Lower leg skin (tissue), 4 donors: ENCODE results near the gene DUSP19. TPM values are rescaled to one million over a fixed set of nuclear protein-coding genes. Genes with fewer than 3 reads are reported as not detected.

Source experiments
- DNase-seq, 2 donors: peaks; one replicate each; pipeline ENCODE4 v3.0.0-alpha.2; 2019; ENCODE audit warnings: low spot score in 2 of 2
- H3K4me3 ChIP-seq: fragments of 200-600 bp; sonication (generic); 2 replicates; pipeline ENCODE4 v1.5.1; 2017; ENCODE audit warnings: mild to moderate bottlenecking, low read depth; ENCODE audit not compliant: poor library complexity, severe bottlenecking
- POLR2A ChIP-seq, 2 donors: fragments of 450-650 bp; IDR thresholded peaks; one replicate each; pipeline ENCODE4 v1.6.1; 2016 to 2017; ENCODE audit warnings: antibody characterized with exemption in 2 of 2, mild to moderate bottlenecking in 1 of 2, moderate library complexity in 1 of 2
- WGBS, 2 donors: methylation state at CpG; one replicate each; pipeline ENCODE4 v1.1.5; 2018; 5-methylcytosine and 5-hydroxymethylcytosine counted together
- intact Hi-C: fragments of 100-400 bp; cut with DNase I; formaldehyde crosslinking; loops from one replicate; pipeline ENCODE4 v1.15.0; 2023; ENCODE audit warnings: low total_unique reads
- total RNA-seq, 4 donors: library from RNA; depleted of rRNA; stranded (reverse); fragments of >200 nt; gene quantifications; one replicate each; pipeline ENCODE4 v1.1.0, GENCODE V29; 2016
- TF ChIP-seq, protein P1 (sequence below), 3 donors: fragments of 450-650 bp; IDR thresholded peaks; one replicate each; pipeline ENCODE4 v1.5.1; 2016; ENCODE audit warnings: antibody characterized with exemption in 3 of 3, mild to moderate bottlenecking in 3 of 3, moderate library complexity in 2 of 3

Gene DUSP19
- total RNA-seq, 4 donors from 2014 or later = 1.1 to 2.0 (median 1.5) TPM

DNA sequence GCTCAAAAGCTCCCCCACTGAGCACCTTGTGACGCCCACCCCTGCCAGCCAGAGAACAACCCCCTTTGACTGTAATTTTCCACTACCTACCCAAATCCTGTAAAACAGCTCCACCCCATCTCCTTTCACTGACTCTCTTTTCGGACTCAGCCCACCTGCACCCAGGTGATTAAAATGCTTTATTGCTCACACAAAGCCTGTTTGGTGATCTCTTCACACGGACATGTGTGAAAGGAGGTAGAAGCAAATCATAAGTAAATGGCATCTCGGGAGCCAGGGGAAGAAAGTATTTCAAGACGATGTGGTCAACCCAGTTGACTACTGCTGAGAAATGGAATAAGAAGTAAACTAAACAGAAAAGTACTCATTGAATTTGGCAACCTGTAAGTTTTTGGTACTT lies 29.1 kb upstream of the DUSP19 start:
- intact Hi-C loops = no loop called here
- no peak for TF ChIP-seq POLR2A (IDR thresholded peaks at IDR 0.05)
- TF ChIP-seq, protein P1, sequence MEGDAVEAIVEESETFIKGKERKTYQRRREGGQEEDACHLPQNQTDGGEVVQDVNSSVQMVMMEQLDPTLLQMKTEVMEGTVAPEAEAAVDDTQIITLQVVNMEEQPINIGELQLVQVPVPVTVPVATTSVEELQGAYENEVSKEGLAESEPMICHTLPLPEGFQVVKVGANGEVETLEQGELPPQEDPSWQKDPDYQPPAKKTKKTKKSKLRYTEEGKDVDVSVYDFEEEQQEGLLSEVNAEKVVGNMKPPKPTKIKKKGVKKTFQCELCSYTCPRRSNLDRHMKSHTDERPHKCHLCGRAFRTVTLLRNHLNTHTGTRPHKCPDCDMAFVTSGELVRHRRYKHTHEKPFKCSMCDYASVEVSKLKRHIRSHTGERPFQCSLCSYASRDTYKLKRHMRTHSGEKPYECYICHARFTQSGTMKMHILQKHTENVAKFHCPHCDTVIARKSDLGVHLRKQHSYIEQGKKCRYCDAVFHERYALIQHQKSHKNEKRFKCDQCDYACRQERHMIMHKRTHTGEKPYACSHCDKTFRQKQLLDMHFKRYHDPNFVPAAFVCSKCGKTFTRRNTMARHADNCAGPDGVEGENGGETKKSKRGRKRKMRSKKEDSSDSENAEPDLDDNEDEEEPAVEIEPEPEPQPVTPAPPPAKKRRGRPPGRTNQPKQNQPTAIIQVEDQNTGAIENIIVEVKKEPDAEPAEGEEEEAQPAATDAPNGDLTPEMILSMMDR (IDR thresholded peaks at IDR 0.05) = no peak
- no peak overlapping the region for H3K4me3 ChIP-seq
- no peak for DNase-seq
- 62 to 66% methylated on average over 5 of the region's 5 CpGs for WGBS, 2 donors

DNA sequence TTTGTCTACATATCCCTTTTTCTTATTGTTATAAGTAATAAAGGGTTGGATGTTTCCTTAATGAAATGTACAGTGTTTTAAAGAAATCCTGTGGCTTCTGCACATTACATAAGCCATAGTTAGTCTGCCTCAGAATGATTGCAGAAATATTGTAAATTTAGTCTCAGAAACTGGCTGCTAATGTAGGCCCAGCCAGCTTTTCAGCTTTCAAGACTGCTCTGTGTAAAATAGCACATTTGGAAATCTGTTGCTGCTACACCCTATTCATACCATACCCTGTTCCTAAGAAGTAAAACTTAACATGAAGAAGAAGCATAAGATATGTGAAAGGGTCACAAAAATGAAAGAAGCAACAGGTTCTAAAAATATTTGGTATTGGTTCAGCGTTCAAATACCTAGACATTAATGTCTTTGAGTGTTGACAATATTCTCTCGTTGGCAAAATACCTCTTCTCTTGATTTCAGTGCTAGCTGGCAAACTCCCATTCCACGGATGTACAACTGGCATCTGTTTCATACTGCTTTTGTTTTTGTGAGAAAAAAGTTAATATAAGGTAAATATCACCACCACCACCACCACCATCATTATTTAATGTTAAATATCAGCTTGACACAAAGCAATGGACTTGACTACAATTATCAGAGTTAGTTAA lies 21.1 kb upstream of the DUSP19 start:
- intact Hi-C loops = no loop called here
- WGBS, 2 donors = 60 to 72% methylated on average over 3 of the region's 3 CpGs
- DNase-seq = no peak
- TF ChIP-seq, protein P1 (IDR thresholded peaks at IDR 0.05) = no peak
- TF ChIP-seq POLR2A (IDR thresholded peaks at IDR 0.05) = no peak
- no peak overlapping the region for H3K4me3 ChIP-seq

DNA sequence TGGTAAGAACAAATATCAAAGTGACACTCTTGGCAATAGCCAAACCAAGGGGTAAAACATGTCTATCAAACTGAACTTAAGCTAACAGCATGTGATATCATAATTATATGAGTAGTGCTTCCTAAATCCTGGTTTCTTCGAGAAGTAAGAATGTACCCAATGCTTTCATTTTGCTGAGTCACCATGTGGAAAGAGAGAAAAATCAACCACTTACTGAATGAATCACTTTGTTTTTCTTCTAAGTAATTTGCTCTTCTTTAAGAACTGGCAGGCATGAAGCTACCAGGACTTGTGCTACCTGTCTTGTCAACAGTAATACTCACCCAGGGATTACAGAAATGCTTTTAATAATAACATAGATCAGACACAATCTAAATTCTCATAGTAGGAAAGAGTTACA lies 19.0 kb upstream of the DUSP19 start:
- DNase-seq = no peak
- intact Hi-C loops = no loop called here
- 20 to 40% methylated on average over 1 of the region's 1 CpG for WGBS, 2 donors
- no peak overlapping the region for H3K4me3 ChIP-seq
- TF ChIP-seq, protein P1 (IDR thresholded peaks at IDR 0.05) = no peak
- TF ChIP-seq POLR2A (IDR thresholded peaks at IDR 0.05) = no peak

DNA sequence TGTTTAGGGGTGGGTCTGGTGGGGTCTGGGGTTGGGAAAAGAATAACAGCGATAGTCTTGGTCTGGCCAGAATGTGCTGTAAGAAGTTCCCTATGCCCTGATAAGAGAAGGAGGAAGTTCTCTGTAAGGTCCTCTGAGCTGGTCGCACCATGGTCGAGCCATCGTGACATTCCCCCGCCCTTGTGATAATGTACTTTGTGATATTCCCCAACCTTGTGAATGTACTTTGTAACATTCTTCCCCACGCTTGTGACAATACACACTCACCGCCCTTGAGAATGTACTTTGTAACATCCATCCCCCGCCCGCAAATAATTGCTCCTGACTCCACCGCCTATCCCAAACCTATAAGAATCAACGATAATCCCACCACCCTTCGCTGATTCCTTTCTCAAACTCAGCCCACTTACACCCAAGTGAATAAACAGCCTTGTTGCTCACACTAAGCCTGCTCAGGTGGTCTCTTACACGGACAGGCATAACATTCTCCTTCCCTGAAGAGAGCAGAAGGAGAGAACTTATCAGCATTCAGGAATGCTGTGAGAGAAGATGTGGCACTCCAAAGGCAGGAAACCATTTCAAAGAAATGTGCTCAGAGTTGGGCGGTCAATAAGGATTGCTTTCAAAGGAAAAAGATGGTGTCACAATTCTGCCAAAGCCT lies 17.8 kb upstream of the DUSP19 start:
- intact Hi-C loops = no loop called here
- DNase-seq = no peak
- no peak for TF ChIP-seq POLR2A (IDR thresholded peaks at IDR 0.05)
- TF ChIP-seq, protein P1 (IDR thresholded peaks at IDR 0.05) = no peak
- H3K4me3 ChIP-seq = no peak overlapping the region
- WGBS, 2 donors = 94 to 97% methylated on average over 14 of the region's 14 CpGs

DNA sequence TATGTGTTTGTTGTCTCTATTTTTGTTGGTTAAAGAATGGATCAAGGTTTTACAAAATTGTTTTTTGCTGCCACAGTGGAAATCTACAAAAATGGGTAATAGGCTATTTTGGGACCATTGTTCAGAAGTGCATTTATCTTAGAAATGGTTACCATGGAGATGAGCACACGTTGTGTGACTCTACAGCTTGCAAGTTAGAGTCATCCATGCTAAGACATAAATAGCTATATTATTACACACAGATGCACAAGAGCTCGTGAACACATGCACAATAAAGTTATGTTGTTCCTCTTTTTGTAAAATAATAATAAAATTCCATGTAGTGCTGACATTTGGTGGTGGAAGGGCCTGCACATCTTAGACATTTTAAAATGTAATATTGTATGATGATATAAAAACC lies 15.5 kb upstream of the DUSP19 start:
- no peak for TF ChIP-seq POLR2A (IDR thresholded peaks at IDR 0.05)
- TF ChIP-seq, protein P1 (IDR thresholded peaks at IDR 0.05) = no peak

More for the DNA sequence above, 15.5 kb upstream of the DUSP19 start:
- DNase-seq = no peak
- no peak overlapping the region for H3K4me3 ChIP-seq
- intact Hi-C loops = no loop called here
- WGBS, 2 donors = 17 to 29% methylated on average over 2 of the region's 2 CpGs
